H4 (cell line): Measurements from ENCODE around the gene SPINK2. TPM values are rescaled to one million over a fixed set of nuclear protein-coding genes. Genes with fewer than 3 reads are reported as not detected.

Experiments used
- DNase-seq: peaks from one replicate; pipeline ENCODE4 v3.0.0-alpha.2; 2015; ENCODE audit warnings: low spot score
- total RNA-seq: library from RNA; depleted of rRNA; stranded (reverse); fragments of >200 nt; shearing (Covaris generic); gene quantifications from 2 replicates; pipeline ENCODE4 v1.2.3, GENCODE V29; 2014

Gene SPINK2
- total RNA-seq, 1 experiment from 2014 or later, result 0.45 TPM

DNA sequence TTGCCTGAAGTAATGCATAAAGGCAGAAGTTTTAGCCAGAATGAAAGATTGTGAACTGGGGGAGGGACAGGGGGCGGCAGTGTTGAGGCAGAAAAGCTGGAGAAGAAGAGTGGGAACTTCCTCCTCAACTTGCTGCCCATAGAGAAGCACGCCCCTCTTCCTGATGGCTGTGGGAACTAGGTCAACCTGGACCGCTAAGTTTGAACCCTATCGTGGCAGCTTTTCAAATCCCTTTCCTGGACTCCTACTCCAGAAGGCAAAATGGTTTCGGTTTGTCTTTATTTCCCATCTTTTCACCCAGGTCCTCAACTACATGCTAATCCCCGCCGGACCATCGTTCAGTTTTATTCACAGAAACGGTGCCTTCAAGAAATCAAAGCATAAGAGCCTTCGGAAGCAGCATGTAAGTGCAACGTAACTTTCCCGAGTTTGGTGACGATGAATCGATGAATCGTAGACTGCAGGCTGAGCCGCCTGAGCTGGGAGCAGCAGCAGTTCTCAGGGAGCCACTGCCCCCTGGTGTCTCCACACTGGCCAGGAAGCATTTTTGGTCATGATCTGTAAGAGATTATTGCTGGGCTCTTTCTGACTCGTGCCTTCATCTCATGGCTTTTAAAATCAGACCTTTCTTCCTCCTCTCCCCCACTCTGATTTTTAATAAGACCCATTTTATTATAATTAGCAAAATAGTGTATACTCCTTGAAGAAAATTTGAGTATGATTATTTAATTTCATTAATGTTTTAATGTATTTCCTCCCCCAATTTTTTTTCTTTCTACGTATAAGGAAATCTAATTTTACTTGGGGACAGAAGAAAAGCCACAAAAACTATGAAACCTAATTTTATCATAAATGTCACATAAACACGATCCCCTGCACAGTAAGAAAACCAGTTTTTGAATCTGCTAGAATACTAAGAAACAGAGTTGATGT lies 21.4 kb downstream of the SPINK2 start:
- peak; percentile 82 for DNase-seq

DNA sequence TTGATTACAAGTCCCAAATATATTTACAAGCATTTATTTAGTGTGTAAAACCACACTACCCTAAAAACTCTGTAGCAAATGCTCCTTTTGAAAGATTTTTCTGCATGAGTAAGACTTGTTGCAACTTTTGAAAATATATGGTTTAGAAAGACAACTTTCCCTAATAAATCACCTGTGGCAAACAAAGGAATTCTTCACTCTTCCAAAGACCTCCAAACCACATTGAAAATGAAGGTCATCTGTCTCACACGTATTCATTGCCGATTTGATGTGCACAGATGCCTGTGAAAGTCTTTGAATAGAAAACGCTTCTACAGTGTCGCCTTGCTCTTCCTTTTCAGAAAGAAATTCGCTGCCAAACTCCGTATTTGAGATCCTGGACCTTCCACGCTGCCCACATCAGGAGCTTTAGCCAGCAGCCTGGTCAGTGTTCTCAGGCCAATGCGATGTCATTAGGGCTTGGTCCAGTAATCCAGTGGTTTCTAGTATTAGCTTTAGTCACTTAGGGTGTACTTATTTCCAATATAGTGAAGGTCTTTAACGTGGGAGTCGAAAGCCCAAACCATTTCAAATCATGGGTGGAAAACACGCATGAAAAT lies 22.2 kb downstream of the SPINK2 start:
- no peak for DNase-seq

DNA sequence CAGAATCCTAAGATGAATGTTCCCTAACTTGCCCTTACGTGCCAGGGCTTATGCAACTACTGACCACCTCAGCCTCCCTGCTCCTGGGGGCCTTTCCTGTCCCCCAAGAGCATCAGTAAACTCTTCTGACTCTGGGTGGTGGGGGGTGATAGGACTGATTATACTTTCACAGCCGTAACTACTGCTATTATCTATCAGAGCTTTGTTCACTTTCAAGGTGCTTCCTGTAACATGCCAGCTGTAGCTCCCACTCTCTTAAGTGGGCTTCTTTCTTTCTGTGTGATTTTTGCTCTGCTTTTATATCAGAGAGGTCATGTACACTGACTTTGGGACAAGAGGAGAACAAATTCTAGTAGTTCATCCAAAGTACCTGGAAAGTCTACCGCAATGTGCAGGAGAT lies 25.3 kb downstream of the SPINK2 start:
- no peak for DNase-seq

DNA sequence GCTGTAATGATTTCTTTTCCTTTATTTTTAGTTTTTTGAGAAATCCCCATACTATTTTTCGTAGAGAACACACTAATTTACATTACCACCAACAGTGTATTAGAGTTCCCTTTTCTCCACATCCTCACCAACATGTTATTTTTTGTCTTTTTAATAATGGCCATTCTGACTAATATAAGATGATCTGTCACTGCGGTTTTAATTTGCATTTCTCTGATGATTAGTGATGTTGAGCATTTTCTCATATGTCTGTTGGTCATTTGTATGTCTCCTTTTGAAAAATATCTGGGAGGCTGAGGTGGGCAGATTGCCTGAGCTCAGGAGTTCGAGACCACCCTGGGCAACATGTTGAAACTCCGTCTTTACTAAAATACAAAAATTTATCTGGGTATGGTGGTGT lies 30.2 kb downstream of the SPINK2 start:
- no peak for DNase-seq

DNA sequence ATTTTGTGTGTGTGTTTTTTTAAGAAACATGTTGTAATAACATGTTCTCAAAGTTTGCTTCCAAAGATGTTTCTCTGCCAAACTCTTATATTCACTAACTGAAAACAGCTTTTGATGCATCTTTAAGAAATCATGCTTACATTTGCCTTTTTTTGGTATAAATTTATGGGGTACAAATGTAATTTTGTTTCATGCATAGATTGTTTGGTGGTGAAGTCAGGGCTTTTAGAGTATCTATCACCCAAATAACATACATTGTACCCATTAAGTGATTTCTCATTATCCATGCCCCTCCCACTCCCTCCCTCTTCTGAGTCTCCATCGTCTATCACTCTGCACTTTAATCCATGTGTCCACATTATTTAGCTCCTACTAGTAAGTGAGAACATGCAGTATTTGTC lies 30.8 kb downstream of the SPINK2 start:
- no peak for DNase-seq

DNA sequence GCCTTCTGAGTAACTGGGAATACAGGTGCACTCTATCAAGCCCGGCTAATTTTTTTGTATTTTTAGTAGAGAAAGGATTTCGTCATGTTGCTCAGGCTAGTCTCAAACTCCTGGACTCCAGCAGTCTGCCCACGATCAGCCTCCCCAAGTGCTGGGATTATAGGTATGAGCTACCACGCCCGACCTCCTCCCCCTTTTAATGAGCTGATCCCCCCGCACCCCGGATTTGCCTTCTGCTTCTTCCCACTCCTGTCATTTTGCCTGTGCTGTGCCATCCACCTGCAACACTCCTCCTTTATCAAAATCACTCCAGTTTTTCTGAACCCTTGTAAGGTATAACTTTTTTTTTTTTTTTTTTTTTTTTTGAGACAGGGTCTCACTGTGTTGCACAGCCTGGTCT lies 33.4 kb downstream of the SPINK2 start:
- no peak for DNase-seq

DNA sequence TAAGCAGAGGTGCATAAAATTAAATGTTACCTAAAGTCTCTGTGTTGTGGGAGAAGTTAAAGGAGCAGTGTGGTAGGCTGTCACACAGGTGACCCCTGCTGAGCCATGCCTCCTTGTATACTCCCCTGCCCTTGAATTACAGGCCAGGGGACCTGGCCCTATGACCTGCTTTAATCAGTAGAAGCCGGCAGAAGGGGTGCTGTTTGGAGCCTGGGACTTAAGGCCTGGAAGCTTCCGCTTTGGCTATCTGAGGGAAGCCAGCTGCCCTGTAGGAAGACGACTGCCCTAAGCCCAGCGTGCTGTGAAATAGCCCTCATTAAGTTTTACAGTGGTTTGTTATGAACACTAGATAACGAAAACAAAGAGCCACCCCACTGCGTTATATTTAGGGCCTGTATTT lies 34.1 kb downstream of the SPINK2 start:
- DNase-seq, result no peak

DNA sequence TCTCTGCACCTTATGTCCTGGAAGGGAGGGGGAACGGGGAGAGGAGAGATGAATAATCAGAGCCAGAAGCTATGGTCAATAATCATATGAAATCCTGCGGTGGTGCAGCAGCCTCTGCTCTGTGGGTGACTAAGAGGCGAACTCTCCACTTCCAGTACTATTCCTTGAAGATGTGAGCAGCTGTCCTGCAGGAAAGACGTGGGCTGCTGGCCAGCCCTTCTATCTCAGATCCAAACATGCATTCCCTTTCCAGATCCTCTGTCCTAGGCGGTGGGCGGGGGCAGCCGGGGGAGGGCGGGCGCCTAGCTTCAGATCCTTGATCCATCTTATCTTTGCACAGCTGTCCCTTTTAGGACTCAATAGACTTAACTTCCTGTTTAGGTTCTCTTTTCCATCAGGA lies 34.5 kb downstream of the SPINK2 start:
- peak; percentile 17 for DNase-seq

DNA sequence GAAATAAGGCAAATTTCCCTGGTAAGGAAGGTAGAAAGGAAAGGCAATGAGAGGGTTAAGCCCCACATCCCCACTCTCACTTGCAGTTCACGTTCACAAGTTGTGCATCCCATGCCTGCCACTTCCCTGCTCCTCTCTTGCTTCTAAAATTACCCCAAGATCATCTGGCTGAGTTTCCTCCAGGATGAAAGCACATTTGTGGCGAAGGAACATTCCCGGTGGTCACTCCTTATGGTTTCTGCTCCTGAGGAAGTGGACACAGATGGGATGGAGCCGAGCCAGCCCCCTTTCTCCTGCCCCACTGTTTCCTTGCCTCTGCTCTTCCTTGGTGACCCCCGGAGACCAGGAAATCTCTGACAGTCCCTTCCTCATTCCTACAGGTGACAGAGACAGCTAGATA lies 37.5 kb downstream of the SPINK2 start:
- no peak for DNase-seq

DNA sequence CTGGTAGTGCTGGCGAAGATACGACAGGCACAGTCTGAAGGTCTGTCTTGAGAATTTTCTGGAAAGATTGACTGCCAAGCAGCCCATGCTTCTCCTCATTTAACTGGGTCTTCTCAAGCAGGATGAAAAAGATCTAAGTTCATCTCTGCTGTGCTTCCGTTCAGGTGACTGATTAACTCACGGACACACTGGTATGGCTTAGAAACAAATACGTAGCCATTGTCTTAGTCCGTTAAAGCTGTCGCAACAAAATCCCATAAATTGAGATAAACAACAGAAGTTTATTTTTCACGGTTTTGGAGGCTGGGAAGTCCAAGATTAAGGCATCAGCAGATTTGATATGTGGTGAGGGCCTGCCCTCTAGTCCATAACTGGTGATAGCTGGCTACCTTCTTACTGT lies 39.5 kb downstream of the SPINK2 start:
- DNase-seq, result no peak

DNA sequence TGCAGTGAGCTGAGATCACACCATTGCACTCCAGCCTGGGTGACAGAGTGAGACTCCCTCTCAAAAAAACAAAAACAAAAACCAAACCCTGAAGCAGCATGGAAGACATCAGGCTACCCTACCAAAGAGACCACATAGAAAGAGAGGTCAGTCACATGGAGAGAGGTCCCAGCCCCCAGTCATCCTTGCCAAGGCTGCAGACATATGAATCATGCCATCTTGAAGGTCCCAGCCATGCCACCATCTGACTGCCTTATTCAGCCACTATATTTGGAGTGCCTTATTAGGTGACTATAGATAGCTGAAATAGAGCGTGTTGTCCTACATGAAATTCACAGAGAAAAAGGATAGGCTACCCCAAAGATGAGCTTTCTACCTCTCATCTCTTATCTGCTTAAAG lies 48.2 kb downstream of the SPINK2 start:
- DNase-seq, result no peak

DNA sequence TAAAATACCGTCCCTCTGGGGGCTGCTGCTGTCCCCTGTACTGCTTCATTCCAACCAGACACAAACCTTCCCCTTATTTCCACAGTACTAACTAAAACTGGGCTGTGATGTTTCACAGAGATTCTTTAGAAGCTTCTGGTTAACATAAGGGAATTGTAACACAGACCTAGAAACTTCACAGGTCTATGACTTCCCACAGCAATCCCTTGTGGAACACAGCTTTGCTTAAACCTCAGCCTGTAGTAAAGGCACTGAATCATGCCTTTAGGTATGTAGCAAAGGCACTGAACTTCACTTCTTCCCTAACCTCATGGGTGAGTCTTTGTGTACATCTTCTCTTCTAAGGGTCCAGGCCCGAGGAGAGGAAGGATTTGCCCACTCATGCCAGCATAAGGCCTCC lies 49.4 kb downstream of the SPINK2 start:
- no peak for DNase-seq

DNA sequence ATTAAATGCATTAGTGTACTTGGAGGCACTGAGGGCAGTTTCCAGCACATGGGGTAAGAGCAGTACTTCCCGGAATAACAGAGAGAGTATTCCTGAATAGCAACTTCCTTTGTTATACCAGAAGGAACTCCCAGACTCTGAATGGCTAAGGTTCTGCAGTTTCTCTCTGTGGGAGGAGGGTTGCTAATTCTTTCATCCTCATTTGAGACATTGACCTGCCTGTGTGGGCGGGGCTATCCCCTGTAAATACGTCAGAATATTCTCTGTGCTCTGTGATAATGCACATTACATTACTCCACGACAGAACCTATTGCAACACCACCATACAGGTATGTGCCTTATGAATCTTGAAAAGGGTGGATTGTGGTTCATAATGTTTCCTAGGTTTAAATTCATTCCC lies 52.7 kb downstream of the SPINK2 start:
- no peak for DNase-seq

DNA sequence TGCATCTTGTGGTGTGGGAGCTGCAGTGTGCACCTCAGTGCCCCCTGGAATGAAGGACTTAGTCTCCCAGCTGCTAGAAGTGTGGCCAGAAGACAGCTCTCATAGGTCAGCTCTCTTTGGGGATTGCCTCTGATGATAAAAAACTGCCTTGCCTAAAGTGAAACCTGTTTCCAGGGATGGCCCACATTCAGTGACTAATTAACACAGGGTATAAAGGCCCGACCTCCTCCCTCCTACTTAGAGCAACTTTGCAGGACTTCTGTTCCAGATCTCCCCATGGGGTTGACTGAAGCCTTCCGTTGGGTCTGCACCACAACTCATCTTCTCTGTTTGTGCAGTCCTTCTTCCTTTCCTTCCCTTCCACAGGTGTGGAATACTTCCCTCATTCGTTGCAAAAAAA lies 53.2 kb downstream of the SPINK2 start:
- no peak for DNase-seq

DNA sequence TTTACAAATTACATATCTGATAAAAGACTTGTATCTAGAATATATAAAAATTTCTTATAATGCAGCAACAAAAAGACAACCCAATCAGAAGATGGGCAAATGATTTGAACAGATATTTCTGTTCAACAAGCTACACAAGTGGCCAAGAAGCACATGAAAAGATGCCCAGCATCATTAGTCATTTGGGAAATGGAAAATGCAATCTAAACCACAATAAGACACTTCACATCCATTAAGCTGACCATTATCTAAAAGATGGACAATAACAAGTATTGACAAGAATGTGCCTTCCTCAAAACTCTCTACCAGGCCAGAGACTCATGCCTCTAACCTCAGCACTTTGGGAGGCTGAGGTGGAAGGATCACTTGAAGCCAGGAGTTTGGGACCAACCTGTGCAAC lies 53.9 kb downstream of the SPINK2 start:
- DNase-seq, result no peak

DNA sequence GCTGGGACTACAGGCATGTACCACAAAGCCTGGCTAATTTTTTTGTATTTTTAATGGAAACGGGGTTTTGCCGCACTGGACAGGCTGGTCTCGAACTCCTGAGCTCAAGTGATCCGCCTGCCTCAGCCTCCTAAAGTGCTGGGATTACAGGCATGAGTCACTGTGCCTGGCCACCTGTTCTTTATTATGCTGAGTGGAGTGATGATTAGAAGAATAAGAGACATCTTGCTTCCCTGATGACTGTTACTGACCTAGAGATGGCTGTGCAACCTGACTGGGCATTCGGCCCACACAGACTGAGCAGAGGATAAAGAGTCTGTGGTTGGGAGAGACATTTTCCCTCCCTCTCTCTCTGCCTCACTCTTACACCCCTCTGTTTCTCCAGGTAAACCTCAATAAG lies 56.7 kb downstream of the SPINK2 start:
- DNase-seq, result peak; percentile 16

DNA sequence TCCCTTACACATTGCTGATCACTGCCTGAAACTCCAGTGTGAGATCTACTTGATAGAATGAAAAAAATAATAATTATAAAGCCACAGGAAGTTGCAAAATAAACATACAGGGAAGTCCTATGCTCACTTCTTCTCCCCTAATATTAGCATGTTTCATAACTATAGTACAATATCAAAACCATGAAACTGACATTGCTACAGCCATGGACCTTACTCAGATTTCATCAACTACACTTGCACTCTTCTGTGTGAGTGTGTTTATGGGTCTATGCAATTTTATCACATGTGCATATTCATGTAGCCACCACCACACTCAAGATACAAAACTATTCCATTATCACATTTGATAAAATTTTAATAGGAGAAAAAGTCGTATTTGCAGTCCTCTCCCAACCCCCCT lies 57.3 kb downstream of the SPINK2 start:
- no peak for DNase-seq

DNA sequence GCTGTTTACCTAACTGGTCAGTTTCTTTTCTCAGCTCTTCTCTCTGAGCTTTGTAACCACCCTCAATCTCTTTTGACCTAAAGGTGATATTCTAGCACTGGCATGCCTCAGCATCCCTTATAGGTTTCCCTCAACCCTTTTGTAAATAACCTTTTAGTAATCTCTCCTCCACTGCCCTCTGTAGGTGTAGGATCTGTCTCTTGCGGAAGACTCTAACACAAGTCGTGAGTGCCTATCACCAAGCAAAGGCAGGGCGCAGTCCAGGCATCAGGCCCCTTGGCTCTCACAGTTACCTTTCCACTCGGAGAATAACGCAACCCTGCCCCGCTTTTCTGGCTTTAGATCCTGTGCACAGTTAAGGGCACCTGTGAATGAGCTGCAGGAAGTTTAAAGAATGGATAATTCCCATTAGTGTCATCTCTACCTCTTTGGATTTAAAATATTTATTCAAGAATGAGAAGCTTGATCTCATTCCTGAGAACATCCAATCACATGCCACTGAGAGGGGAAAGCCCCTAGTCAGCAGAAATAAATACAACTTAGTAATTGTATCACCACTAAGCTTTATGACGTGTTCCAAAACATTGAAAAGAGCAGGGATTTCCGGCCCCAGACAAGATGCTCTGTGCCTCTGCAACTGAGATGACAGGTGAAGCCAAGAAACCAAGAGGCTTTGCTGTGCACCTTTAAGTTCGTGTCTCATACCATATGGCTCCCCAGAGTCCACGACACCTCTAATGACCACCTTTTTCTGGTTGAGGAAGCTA lies 58.8 kb downstream of the SPINK2 start:
- DNase-seq, result no peak

DNA sequence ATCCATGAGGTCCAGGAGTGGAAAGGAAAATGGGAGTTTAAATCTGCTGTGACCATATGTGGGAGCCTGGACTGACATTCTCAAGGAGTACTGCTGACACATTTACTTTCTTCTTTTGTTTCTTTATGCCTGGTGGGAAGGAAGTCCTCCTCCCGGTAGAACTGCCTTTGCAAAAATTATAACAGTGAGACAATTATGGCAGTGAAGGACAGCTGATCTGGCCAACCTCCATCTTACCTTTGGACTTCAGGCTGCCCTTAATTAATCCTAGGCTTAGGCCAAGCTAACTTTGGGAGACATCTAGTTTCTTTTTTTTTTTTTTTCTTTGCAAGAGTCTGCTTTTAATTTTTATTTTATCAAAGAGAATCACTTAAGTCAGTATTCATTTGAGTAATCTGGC lies 61.3 kb downstream of the SPINK2 start:
- DNase-seq, result no peak
